HUDEP-2 (cell line): ENCODE measurements around the gene IGFL3.
"Not testable (repeated sequence)": the region's sequence is repeated elsewhere in the genome, so short reads cannot be mapped to it uniquely, and the experiment has no call there.

Experiments used
- DNase-seq, 76 experiments: peaks; one replicate each; lab custom pipeline; 2025; ENCODE audit not compliant: unreplicated experiment in 76 of 76; lab: John Stamatoyannopoulos, UW

IGFL3 gene

GRCh38 chr19:46124638-46125115 lies at the start of gene IGFL3:
Gene IGFL3, minus strand, starts transcription at chr19:46124688. Its CDS starts 39 bp downstream, at chr19:46124649.
- DNase-seq = no peak

GRCh38 chr19:46173886-46174480 lies 49.5 kb upstream of the IGFL3 start:
- DNase-seq = no peak

- no peak for DNase-seq
Measured at GRCh38 chr19:46162731-46163130, 38.2 kb upstream of the IGFL3 start.

- DNase-seq = not testable (repeated sequence)
Measured at GRCh38 chr19:46161642-46162257, 37.3 kb upstream of the IGFL3 start.

GRCh38 chr19:46160233-46160775 lies 35.8 kb upstream of the IGFL3 start:
- no peak for DNase-seq

GRCh38 chr19:46159418-46160232 lies 35.1 kb upstream of the IGFL3 start:
- DNase-seq = no peak

DNA sequence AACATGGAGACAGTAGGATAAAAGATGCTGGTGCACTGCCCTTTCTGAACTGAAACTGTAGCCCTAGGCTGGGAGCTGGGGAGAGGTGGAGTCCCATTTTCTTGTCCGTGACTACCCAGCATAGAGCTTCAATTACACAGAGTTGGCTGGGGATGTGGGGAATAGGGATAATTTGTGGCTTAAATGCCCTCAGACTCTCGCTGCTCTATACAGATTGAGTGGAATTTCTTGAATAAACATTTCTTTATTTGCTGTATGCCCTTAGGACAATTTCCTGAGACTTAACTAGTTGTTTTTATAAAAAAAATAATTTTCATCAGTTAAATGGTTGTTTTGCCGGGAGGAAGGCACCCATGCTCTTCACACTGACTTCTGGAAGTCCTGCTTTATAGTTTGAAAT lies 30.7 kb upstream of the IGFL3 start:
- DNase-seq = no peak

GRCh38 chr19:46150606-46151005 lies 26.1 kb upstream of the IGFL3 start:
- DNase-seq = no peak

DNA sequence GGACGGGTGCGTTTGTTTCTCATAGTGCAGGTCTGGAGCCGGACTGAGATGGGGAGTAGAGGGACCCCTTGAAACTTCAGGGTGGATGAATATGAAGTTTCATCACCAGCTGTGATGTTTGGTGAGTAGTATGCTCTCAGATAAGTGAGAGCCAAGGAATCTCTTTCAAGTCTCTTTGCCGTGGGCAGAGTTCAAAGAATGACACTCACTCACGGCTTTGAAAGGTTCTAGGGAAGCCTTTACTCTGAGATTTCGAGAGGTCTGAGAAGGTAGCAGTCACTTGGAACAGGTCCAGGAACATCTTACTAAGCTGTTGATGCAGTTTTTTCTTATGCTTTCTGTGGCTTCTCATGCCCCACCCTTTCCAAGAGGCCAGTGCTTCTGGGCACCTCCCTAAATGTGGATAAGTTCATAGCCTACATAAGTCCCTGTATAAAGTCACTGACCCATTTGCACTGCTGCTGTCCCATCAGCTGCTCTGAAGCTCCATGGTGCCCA lies 23.4 kb upstream of the IGFL3 start, which contains the start of gene IGFL2:
Gene IGFL2, plus strand, starts transcription at position 448 of the 498 bp plus-strand sequence. Its CDS starts 41 bp downstream, at position 489.
- peak in 30 of 76 experiments; percentile 1 to 85 (median 49) for DNase-seq

GRCh38 chr19:46147166-46147740 lies 22.8 kb upstream of the IGFL3 start:
- DNase-seq = no peak

GRCh38 chr19:46144756-46145155 lies 20.3 kb upstream of the IGFL3 start:
- no peak for DNase-seq

DNA sequence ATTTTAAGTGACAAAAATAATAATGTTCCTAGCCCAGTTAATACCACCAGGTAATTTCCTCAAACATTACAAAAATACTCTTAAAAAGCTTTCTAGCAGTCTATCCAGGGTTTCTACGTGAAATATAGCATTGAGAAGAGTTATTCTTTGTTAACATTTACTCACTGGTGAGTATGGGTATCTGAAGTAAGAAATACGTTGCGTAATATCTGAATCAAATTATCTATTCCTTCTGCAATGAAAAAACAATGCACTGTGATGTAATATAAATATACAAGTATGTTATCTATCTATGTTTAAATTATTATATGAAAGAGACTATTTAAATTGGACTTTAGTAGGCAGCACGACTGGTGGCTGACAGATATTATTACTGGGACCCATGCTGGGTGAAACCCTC lies 17.8 kb upstream of the IGFL3 start:
- no peak for DNase-seq

DNA sequence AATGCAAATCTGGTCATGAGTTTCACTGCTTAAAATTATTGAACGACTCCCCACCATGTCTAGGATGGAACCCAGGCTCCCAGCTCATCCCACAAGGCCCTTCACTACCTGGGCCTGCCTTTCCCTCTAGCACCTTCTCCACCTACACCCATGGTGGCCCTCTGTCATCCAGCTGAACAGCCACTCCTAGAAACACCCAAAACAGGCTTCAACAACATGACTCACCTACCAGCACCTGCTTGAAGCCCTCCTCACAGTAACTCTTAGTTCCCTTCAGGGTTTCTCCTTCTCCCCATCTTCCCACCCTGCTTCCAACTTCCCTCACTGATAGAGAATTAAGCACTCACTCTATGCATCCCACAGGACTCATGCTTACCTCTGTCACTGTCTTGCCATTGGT lies 16.9 kb upstream of the IGFL3 start:
- no peak for DNase-seq

DNA sequence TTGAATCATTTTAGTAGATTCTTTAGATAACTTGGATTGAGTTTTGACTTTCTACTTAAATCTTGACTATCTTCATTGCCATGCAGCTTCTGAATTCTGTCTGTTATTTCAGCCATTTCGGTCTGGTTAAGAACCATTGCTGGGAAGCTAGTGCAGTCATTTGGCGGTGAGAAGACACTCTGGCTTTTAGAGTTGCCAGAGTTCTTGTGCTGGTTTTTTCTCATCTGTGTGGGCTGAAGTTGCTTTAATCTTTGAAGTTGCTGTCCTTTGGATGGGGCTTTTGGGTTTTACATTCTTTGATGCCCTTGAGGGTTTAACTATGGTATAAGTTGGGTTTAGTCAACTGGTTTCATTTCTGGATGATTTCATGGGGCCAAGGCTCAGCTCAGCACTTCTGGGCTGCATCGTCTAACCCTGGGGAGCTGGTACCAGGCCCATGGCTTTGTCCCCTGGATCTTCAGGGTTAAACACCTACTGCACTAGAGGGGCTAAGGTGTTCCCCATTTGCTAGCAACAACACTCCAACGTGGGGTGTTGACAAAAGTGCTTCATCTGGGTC lies 13.5 kb upstream of the IGFL3 start:
- DNase-seq = no peak

DNA sequence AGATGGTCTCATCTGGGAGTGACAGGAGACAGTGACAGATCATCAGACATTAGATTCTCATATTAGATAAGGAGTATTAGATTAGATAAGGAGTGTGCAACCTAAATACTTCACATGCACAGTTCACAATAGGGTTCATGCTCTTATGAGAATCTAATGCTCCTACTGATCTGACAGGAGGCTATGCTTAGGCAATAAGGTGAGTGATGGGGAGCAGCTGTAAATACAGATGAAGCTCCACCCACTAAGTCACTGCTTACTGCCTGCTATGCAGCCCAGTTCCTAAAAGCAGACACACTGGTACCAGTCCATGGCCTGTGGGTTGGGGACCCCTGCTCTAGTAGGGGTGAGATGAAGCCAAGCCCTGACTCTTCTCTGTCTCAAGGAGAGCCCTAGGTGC lies 10.0 kb upstream of the IGFL3 start:
- no peak for DNase-seq

- no peak for DNase-seq
Measured at GRCh38 chr19:46133777-46134241, 9.3 kb upstream of the IGFL3 start.

GRCh38 chr19:46133101-46133627 lies 8.7 kb upstream of the IGFL3 start:
- peak in 2 of 76 experiments; percentile 17 to 19 for DNase-seq

DNA sequence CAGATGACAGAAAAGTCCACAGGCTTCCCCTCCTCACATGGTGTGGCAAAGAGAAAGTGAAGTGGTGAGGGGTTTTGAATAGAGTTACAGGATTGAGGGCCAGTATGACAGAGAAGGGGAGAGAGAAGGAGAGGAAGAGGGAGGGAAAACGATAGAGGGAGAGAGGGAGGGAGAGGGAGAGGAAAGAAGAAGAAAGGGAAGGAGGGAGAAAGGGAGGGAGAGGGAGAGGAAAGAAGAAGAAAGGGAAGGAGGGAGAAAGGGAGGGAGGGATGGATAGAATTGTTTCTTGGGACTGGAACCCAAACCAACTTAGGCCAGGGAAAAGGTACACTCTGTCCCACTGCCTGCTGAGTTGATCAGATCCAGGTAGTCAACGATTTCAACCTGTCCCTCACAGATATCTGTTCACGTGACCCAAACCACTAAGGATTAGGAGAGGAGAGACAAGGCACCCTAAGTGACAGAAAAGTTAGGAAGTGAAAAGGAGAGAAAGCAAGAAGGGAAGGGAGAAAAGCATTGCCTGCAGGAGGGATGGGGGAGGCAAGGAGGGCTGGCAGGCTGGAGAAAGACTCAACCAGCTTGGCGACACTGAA lies 8.1 kb upstream of the IGFL3 start:
- DNase-seq = no peak

DNA sequence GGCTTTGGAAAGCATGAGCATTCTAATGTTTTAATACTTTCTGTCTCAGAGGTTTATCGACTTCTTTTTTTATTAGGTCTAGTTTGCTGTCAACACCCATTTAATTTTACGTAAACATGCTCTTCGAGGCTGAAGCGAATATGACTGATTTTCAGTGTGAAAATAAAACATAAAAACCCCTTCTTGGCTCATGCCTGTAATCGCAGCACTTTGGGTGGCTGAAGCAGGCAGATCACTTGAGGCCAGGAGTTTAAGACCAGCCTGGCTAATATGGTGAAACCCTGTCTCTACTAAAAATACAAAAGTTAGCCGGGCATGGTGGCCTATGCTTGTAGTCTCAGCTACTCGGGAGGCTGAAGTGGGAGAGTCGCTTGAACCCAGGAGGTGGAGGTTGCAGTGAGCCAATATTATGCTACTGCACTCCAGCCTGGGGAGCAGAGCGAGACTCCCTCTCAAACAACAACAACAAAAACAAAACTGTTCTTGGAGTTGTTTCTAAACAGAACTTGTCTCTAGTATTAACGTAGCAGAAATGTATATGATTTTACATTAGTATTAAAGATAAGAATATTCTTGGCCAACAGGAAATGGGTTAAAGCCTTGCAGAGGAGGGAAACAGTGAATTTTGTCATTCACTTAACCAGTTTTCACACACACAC lies 7.1 kb upstream of the IGFL3 start:
- no peak for DNase-seq
